HepG2 (cell line): ENCODE measurements around the gene ERMARD. TPM values are rescaled to one million over a fixed set of nuclear protein-coding genes. Genes with fewer than 3 reads are reported as not detected.

Source experiments
- CHCHD3 ChIP-seq: sonication (generic); formaldehyde crosslinking; IDR thresholded peaks from 2 replicates; pipeline ENCODE4 v1.8.0; 2022; ENCODE audit warnings: mild to moderate bottlenecking, missing genetic modification reagents, moderate library complexity
- EHMT2 ChIP-seq: fragments of 200-600 bp; sonication (generic); IDR thresholded peaks from 2 replicates; pipeline ENCODE4 v1.7.0; 2017; ENCODE audit warnings: antibody characterized with exemption, low read depth, low read length, borderline replicate concordance
- HNRNPUL1 ChIP-seq: fragments of 200-400 bp; formaldehyde crosslinking; IDR thresholded peaks from 2 replicates; pipeline ENCODE4 v1.6.1; 2017; ENCODE audit warnings: low read depth, mild to moderate bottlenecking, low read length, moderate library complexity
- IRF2 ChIP-seq: IDR thresholded peaks from 2 replicates; pipeline ENCODE4 v1.6.1; 2018; ENCODE audit warnings: missing genetic modification reagents, missing compliant biosample characterization
- KDM2A ChIP-seq: sonication (generic); formaldehyde crosslinking; IDR thresholded peaks from 2 replicates; pipeline ENCODE4 v1.4.0; 2020; ENCODE audit warnings: low read depth, missing genetic modification reagents, borderline replicate concordance
- MEF2D ChIP-seq: sonication (generic); formaldehyde crosslinking; IDR thresholded peaks from 2 replicates; pipeline ENCODE4 v1.5.1; 2020; ENCODE audit warnings: mild to moderate bottlenecking, missing genetic modification reagents
- MLXIP ChIP-seq: sonication (generic); formaldehyde crosslinking; IDR thresholded peaks from 2 replicates; pipeline ENCODE4 v1.9.0; 2021; ENCODE audit warnings: missing genetic modification reagents, borderline replicate concordance
- MTF2 ChIP-seq: sonication (generic); formaldehyde crosslinking; IDR thresholded peaks from 2 replicates; pipeline ENCODE4 v1.5.0; 2020; ENCODE audit warnings: missing genetic modification reagents, borderline replicate concordance
- RARA ChIP-seq: IDR thresholded peaks from 2 replicates; pipeline ENCODE4 v1.6.1; 2016; ENCODE audit warnings: missing genetic modification reagents, missing compliant biosample characterization
- TARDBP ChIP-seq: sonication (generic); formaldehyde crosslinking; IDR thresholded peaks from 2 replicates; pipeline ENCODE4 v1.8.0; 2022; ENCODE audit warnings: mild to moderate bottlenecking, missing genetic modification reagents
- TERF1 ChIP-seq: sonication (generic); formaldehyde crosslinking; IDR thresholded peaks from 2 replicates; pipeline ENCODE4 v1.8.0; 2022; ENCODE audit warnings: mild to moderate bottlenecking, missing genetic modification reagents, moderate library complexity
- TFDP1 ChIP-seq: IDR thresholded peaks from 2 replicates; pipeline ENCODE4 v1.6.1; 2016; ENCODE audit warnings: missing compliant biosample characterization, missing genetic modification reagents, borderline replicate concordance
- USF2 ChIP-seq, 2 experiments: sonication (generic) in 1 of 2; formaldehyde crosslinking in 1 of 2; IDR thresholded peaks; 2 replicates each; pipeline versions ENCODE4 v1.5.1 to v1.6.1; 2011 to 2020; ENCODE audit warnings: borderline replicate concordance in 1 of 2, low read depth in 1 of 2, low read length in 1 of 2, mild to moderate bottlenecking in 1 of 2, missing genetic modification reagents in 1 of 2, moderate library complexity in 1 of 2
- ZFP41 ChIP-seq: sonication (generic); formaldehyde crosslinking; IDR thresholded peaks from 2 replicates; pipeline ENCODE4 v1.4.0; 2020; ENCODE audit warnings: mild to moderate bottlenecking, missing genetic modification reagents, borderline replicate concordance
- ZFP90 ChIP-seq: sonication (generic); formaldehyde crosslinking; IDR thresholded peaks from 2 replicates; pipeline ENCODE4 v1.8.0; 2022; ENCODE audit warnings: missing genetic modification reagents, mild to moderate bottlenecking, inconsistent platforms, borderline replicate concordance
- ZNF367 ChIP-seq: sonication (generic); formaldehyde crosslinking; IDR thresholded peaks from 2 replicates; pipeline ENCODE4 v1.4.0; 2020; ENCODE audit warnings: missing genetic modification reagents, borderline replicate concordance
- ZNF484 ChIP-seq: sonication (generic); formaldehyde crosslinking; IDR thresholded peaks from 2 replicates; pipeline ENCODE4 v1.5.1; 2020; ENCODE audit warnings: mild to moderate bottlenecking, low read depth, missing genetic modification reagents, borderline replicate concordance
- ZNF552 ChIP-seq: sonication (generic); formaldehyde crosslinking; IDR thresholded peaks from 2 replicates; pipeline ENCODE4 v1.9.0; 2022; ENCODE audit warnings: missing genetic modification reagents, mild to moderate bottlenecking, borderline replicate concordance
- ZNF652 ChIP-seq: IDR thresholded peaks from 2 replicates; pipeline ENCODE4 v1.6.1; 2016; ENCODE audit warnings: low read depth, borderline replicate concordance
- ZNF670 ChIP-seq: sonication (generic); formaldehyde crosslinking; IDR thresholded peaks from 2 replicates; pipeline ENCODE4 v1.8.0; 2022; ENCODE audit warnings: mild to moderate bottlenecking, missing genetic modification reagents, borderline replicate concordance
- ZNF781 ChIP-seq: sonication (generic); formaldehyde crosslinking; IDR thresholded peaks from 2 replicates; pipeline ENCODE4 v1.5.1; 2020; ENCODE audit warnings: borderline replicate concordance, mild to moderate bottlenecking, missing genetic modification reagents; ENCODE audit errors: not compliant biosample characterization
- ZNF83 ChIP-seq: sonication (generic); formaldehyde crosslinking; IDR thresholded peaks from 2 replicates; pipeline ENCODE4 v1.4.0; 2020; ENCODE audit warnings: missing genetic modification reagents, mild to moderate bottlenecking, borderline replicate concordance
- polyA plus RNA-seq, 8 experiments: library from polyadenylated mRNA; depleted of rRNA in 3 of 8; stranded (reverse) in 7 of 8; unstranded in 1 of 8; fragments of >200 nt; fragmentation: Illumina TruSeq in 4 of 8; extraction: Trizol in 4 of 8; gene quantifications; 2 replicates each; pipeline versions ENCODE4 v1.2.1 to v1.2.3, GENCODE V29; 2011 to 2016; ENCODE audit warnings: low read depth in 4 of 8, missing spikeins in 1 of 8, mixed read lengths in 1 of 8; ENCODE audit not compliant: insufficient read depth in 1 of 8
- total RNA-seq, 5 experiments: library from RNA; depleted of rRNA; stranded (reverse); fragments of >200 nt; fragmentation: Illumina TruSeq; extraction: Trizol; gene quantifications; 2 replicates each; pipeline ENCODE4 v1.2.3, GENCODE V29; 2016; ENCODE audit warnings: low read depth in 1 of 5

ERMARD gene
- total and polyA plus RNA-seq, 2 of the 13 experiments (the other 11 are each of a cell fraction or from before 2014, with no cell fraction given), result 8.8 to 10.7 TPM

- TF ChIP-seq MEF2D (peak; percentile 69; the same call in 1 of the 2 replicates), ZFP41 (CRISPR knock-in tag) (no peak), KDM2A (CRISPR knock-in tag) (no peak), IRF2 (CRISPR knock-in tag) (peak; percentile 35; the same call in 1 of the 2 replicates), USF2 (IDR thresholded peaks at IDR 0.05; ENCODE audit: low read depth, low read length) (no peak), USF2 (CRISPR knock-in tag; IDR thresholded peaks at IDR 0.05; ENCODE audit: borderline replicate concordance) (0 out of 2 replicates have a peak, but pooled peaks have one; percentile 20), TERF1 (no peak), CHCHD3 (CRISPR knock-in tag) (no peak), TFDP1 (CRISPR knock-in tag) (no peak), MLXIP (CRISPR knock-in tag) (no peak), ZNF484 (CRISPR knock-in tag) (0 out of 2 replicates have a peak, but pooled peaks have one; percentile 42), RARA (CRISPR knock-in tag) (peak; percentile 22; the same call in 1 of the 2 replicates), ZFP90 (no peak), TARDBP (CRISPR knock-in tag) (peak; percentile 54), HNRNPUL1 (no peak), MTF2 (0 out of 2 replicates have a peak, but pooled peaks have one; percentile 8), ZNF367 (CRISPR knock-in tag) (peak; percentile 83; the same call in 1 of the 2 replicates), ZNF781 (CRISPR knock-in tag) (peak; percentile 76), ZNF670 (no peak), ZNF552 (0 out of 2 replicates have a peak, but pooled peaks have one; percentile 4), ZNF652 (no peak), ZNF83 (CRISPR knock-in tag) (no peak), EHMT2 (no peak)
Observed at GRCh38 chr6:169702840-169703246, 48.6 kb upstream of the ERMARD start (continued).
